ENCODE results near the gene RPLP2. TPM values are rescaled to one million over a fixed set of nuclear protein-coding genes. Genes with fewer than 3 reads are reported as not detected.

Gene RPLP2
- total RNA-seq, 1 experiment from 2014 or later, result 3,468 TPM

DNA sequence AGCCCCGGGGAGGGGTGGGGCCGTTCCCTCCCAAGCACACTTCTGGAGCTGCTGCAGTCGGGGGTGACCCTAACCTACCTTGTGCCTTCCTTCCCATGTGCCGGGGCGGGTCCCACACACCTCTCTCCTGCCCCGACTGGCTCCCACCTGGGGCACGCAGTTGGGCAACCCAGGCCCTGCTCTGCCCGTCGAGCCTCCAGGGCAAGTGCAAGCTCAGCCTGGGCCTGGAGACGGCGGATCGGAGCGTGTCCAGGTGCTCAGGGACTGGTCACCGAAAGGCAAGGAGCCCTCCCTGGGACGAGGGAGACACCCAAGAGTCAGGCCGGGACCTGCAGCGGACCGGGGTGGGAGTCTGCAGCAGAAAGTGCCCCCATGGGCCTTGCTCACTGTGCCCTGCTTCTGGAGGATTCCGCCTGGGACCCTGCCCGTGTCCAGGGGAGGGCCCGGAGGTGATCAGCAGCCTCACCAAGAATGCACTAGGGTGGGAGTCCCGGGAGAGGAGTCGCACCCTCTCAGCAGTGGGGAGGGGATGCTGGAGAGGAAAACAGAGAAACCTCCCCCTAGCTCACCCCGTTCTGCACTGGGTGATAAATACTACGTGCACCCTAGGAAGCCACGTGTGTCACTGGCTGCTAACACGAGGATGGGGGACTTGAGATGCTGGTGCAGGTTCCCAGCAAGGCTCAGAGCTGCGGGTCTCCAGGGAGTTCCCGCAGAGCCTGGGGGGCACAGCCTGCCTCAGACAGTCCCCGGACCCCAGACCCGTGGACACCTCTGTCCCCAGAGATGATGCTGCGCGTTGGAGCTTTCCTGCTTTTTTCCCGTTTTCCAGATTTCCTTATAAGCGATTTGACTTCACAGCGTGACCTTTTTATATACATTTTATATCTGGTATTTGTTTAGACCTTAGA, 27.2 kb upstream of the RPLP2 start:
- DNase-seq (ENCODE audit: low read depth, low spot score), result no peak
- no peak for ATAC-seq
- intact Hi-C loops (cut with micrococcal nuclease; ENCODE audit: unreplicated experiment) (no loop called here), in situ Hi-C loops (cut with HindIII; ENCODE audit: low pct_unique_long_range_greater_than_20kb, low sequenced_read_pairs) (no loop called here)
- ChIA-PET POLR2A (interaction anchor here (0.5 kb wide), 1 partner anchor 28 kb away, joined by 4 read pairs; no protein-coding TSS in a partner anchor), CTCF (no interaction called here)
- H3K4me3 ChIP-seq (ENCODE audit: low read depth in 2 of 2, low read length in 2 of 2), result no peak overlapping the region
- BruUV-seq (replicated peaks), result no TSS peak
- H3K27ac ChIP-seq (ENCODE audit: low read length), result no peak overlapping the region
- H3K27me3 ChIP-seq (ENCODE audit: control insufficient read depth, insufficient read depth, low read length), result no peaks in the 10 kb centered on the region
- no peak for TF ChIP-seq CTCF (IDR thresholded peaks at IDR 0.05)
- TF ChIP-seq SIN3A (IDR thresholded peaks at IDR 0.05; ENCODE audit: borderline replicate concordance, insufficient read depth, low read depth, low read length), result no peak
- no peak for TF ChIP-seq TCF7L2 (IDR thresholded peaks at IDR 0.05; ENCODE audit: low read depth, low read length)
- TF ChIP-seq POLR2AphosphoS5 (IDR thresholded peaks at IDR 0.05; ENCODE audit: low read depth, low read length), result no peak
- H3K36me3 ChIP-seq (ENCODE audit: control insufficient read depth, insufficient read depth, low read length), result peaks cover 2% of the 10 kb centered on the region; the same call in 1 of the 2 replicates
- no peaks in the 10 kb centered on the region for H3K9me3 ChIP-seq (ENCODE audit: control insufficient read depth, insufficient read depth, low read depth, low read length)
- peaks cover 17% of the 10 kb centered on the region for H3K4me1 ChIP-seq (ENCODE audit: control insufficient read depth, insufficient read depth, low read length)

GRCh38 chr11:783581-784015, 26.2 kb upstream of the RPLP2 start:
- H3K27ac ChIP-seq (ENCODE audit: low read length), result no peak overlapping the region
- peaks cover 2% of the 10 kb centered on the region; the same call in 1 of the 2 replicates for H3K36me3 ChIP-seq (ENCODE audit: control insufficient read depth, insufficient read depth, low read length)
- ChIA-PET CTCF (no interaction called here), POLR2A (interaction anchor here (0.5 to 0.6 kb wide), 3 partner anchors 34 to 127 kb away, joined by 3 to 6 read pairs (median 6); no protein-coding TSS in a partner anchor)
- TF ChIP-seq TCF7L2 (IDR thresholded peaks at IDR 0.05; ENCODE audit: low read depth, low read length), result no peak
- no peak for TF ChIP-seq CTCF (IDR thresholded peaks at IDR 0.05)
- TF ChIP-seq REST (IDR thresholded peaks at IDR 0.05; ENCODE audit: insufficient read depth in 1 of 2, low read depth in 2 of 2, low read length in 1 of 2), result no peak
- TF ChIP-seq SIN3A (IDR thresholded peaks at IDR 0.05; ENCODE audit: borderline replicate concordance, insufficient read depth, low read depth, low read length), result no peak
- TF ChIP-seq POLR2AphosphoS5 (IDR thresholded peaks at IDR 0.05; ENCODE audit: low read depth, low read length), result no peak
- in situ Hi-C loops (cut with HindIII; ENCODE audit: low pct_unique_long_range_greater_than_20kb, low sequenced_read_pairs) (no loop called here), intact Hi-C loops (cut with micrococcal nuclease; ENCODE audit: unreplicated experiment) (no loop called here)
- DNase-seq (ENCODE audit: low read depth, low spot score) (no peak), ATAC-seq (peak; percentile 32; the same call in 1 of the 2 replicates)
- no peak overlapping the region for H3K4me3 ChIP-seq (ENCODE audit: low read depth in 2 of 2, low read length in 2 of 2)
- H3K4me1 ChIP-seq (ENCODE audit: control insufficient read depth, insufficient read depth, low read length), result peaks cover 17% of the 10 kb centered on the region
- TSS peak; percentile 60 for BruUV-seq (replicated peaks)
- no peaks in the 10 kb centered on the region for H3K9me3 ChIP-seq (ENCODE audit: control insufficient read depth, insufficient read depth, low read depth, low read length)
- no peaks in the 10 kb centered on the region for H3K27me3 ChIP-seq (ENCODE audit: control insufficient read depth, insufficient read depth, low read length)
